Kidney glomerular epithelial cell (primary cell): ENCODE measurements around the gene ZBBX.

ENCODE experiments used
- DNase-seq: peaks from one replicate; lab custom pipeline; 2025; lab: John Stamatoyannopoulos, UW

The ZBBX gene

DNA sequence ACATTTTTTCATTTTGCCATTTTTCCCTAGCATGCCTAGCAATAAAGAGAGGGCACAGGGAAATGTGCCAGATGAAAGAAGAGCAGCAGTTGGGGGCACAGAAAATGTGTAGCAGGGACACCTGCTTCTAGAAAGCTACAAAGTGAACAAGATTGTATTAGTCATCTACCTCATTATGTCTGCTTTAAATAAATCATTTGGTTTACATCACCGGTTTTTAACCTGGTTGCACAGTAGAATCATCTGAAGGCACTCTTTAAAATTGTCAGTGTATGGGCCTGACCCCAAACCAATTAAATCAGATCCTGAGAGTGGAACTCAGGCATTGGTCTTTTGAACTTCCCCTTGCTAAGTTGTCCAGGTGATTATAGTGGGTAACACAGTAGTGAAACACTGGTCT lies 73.8 kb downstream of the ZBBX start:
- DNase-seq = no peak

- peak; percentile 13 for DNase-seq
Measured at GRCh38 chr3:167305340-167305890, 74.7 kb downstream of the ZBBX start.

DNA sequence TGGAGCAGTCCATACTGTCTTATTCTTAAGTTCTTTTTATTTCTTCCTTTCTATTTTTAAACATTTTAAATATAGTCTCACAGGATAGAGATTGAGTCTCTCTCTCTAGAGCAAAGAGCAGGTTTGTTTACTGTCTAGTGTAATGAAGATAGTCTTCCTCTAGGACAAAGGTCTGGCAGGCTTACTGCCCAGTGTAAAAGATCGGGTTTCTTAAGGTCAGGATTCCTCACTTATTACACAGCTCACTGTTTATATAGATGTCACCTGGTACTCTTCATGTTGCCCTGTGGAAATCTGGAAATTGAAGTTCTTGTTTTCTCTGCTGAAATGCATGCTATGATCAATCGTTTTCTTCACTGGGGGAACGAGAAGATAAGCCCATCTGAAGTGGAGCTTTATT lies 76.0 kb downstream of the ZBBX start:
- DNase-seq = no peak

GRCh38 chr3:167302678-167303077 lies 77.4 kb downstream of the ZBBX start:
- no peak for DNase-seq

DNA sequence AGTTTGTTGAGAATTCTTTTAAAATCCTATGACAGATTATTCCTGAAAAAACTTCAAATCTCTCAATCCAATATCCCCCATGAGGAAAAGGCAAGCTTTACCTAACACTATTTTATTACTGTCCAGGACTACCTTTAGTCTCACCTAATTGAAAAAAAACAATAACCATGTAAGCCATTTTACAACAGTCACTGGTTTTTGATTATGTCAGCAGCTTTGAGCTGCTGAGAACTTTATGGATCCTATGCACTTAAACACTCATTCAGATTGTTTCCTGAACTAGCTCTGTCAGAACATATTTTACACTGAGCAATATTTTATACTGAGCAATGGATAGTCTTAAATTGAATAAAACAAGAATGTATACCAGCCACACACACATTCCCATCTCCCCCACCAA lies 79.9 kb downstream of the ZBBX start:
- no peak for DNase-seq

DNA sequence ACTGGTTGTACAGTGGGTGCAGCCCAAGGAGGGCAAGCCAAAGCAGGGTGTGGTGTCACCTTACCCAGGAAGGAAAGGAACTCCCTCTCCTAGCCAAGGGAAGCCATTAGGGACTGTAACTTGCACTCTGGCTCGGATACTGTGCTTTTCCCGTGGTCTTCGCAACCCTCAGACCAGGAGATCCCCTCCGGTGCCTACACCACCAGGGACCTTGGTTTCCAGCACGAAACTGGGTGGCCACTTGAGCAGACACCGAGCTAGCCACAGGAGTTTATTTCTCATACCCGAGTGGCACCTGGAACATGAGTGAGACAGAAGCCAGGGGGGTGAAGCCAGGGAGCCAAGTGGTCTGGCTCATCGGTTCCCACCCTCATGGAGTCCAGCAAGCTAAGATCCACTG lies 90.7 kb downstream of the ZBBX start:
- DNase-seq = no peak

- no peak for DNase-seq
Measured at GRCh38 chr3:167288737-167289136, 91.4 kb downstream of the ZBBX start.

DNA sequence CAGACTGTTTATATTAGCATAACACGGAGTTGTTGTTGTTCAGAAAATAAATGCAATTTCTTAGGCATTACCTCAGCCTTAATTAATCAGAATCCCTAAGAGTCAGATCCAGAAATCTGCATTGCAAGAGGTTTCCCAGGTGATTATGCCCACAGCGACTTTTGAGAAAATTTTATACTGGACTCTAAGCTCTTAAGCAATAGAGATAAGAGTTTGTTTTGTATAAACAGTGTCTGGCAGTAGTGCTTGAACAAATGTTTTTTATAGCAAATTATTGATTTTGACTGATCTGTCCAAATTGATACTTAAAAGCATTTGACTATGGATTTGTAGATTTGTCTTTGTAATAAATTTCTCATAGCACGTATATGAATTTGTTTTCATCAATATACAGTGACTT lies 92.8 kb downstream of the ZBBX start:
- DNase-seq = no peak

GRCh38 chr3:167274141-167274874 lies 105.8 kb downstream of the ZBBX start:
- DNase-seq = no peak

- DNase-seq = no peak
Measured at GRCh38 chr3:167253037-167253436, 127.1 kb downstream of the ZBBX start.

DNA sequence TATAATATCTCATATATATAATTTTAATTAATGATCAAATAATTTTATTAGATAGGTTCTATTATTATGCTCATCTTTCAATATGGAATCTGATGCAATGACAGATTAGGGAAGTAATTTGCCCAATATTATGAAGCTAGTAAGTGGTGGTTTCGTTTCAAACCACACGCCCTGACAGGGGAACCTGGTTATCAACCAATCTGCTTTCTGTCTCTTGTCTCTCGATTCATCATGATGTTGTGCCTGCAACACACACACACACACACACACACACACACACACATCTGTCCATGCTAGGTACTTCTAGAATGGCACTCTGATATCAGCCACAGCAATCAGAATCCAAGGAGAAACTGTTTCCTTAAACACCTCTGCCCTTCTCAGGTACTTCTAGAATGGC lies 128.4 kb downstream of the ZBBX start:
- DNase-seq = no peak

DNA sequence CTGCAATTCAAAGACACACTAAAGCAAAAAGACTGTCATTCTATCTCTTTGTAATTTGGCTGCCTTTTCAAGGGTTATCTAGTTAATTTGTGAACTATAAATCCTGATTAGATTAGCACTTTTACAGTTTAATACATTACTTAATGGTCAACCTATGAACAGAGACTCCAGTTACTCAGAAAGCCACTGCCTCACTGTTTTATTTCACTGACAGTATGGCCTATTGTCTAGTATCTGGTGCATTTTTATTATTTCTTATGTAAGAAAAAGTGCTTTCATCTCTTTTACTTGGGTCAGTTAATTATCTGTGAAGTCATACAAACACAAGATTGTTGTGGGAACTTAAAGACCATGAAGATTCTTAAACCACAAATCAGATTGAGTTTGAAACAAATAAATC lies 133.8 kb downstream of the ZBBX start:
- peak; percentile 7 for DNase-seq

GRCh38 chr3:167241048-167241845 lies 138.8 kb downstream of the ZBBX start:
- no peak for DNase-seq

DNA sequence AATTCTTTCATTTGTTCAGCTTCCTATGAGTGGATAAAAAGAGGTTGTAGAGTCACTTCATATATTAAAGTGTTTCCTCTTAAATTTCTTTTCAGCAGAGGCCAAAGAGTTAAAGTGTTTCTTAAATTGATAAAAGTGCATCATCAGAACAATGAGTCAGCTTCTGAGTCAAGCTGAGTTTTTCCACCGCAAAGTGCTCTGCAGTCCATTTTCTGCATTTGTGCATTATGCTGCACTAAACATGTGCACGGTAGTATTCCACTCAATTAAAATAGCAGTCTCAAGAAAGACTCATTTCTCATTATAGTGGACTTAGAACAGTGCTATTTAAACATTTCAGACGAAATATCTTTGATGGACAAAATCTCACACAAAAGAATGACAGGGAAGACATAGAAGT lies 152.0 kb downstream of the ZBBX start:
- DNase-seq = no peak

DNA sequence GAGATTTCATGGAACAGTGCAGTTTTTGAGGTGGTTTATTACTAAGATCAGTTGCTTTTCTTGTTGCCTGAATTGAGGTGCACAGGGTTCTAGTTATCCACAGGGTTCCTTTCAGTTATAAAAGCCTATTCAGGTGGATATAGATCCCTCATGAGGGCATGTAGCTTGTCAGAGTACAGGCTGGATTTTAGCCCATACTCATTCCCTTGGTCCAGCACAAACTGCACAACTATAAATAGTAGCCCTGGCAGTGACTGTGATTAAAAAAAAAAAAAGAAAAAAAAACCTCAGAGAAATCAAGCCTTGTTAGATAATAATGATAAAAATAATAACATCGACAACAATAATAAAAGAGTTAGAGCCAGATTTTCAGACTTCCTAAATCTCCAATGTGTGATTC lies 154.3 kb downstream of the ZBBX start:
- no peak for DNase-seq

DNA sequence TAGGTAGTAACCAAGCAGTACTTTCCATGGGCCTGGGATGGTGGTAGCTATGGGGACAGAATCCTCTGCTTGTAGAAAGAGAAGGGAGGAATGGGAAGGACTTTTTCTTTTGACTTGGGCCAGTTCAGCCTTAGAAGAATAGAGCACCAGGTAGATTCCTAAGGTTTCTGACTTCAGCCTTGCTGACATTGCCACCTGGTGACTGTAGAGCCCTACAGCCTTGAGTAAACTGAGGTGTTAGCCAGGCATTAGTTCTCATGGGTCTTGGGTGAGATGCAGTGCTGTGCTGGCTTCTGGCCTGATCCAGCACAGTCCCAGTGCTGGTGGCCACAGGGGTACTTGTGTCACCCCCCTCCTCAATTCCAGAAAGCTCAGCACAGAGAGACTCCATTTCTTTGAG lies 171.1 kb downstream of the ZBBX start:
- no peak for DNase-seq

DNA sequence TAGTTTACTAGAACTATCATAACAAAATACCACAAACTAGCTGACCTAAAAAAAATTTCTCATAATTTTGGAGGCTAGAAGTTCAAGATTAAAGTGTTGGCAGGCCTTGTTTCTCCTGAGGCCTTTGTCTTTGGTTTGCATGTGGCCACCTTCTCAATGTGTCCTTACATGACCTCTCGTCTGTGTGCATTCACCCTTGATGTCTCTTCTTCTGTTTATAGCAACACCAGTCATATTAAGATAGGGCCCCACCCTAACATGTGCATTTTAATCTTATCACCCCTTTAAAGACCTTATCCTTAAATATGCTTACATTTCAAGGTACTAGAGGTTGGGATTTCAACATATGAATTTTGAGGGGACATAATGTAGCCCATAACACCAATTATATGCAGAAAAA lies 177.0 kb downstream of the ZBBX start:
- DNase-seq = no peak

GRCh38 chr3:167198949-167199600 lies 181.0 kb downstream of the ZBBX start:
- DNase-seq = no peak
